MM.1S (cell line): ENCODE measurements around the gene ZCCHC7.

ENCODE experiments used
- DNase-seq: peaks from one replicate; pipeline ENCODE4 v3.0.0-alpha.2; 2015
- H2AFZ ChIP-seq: fragments of 300-600 bp; sonication (generic); 2 replicates; pipeline ENCODE4 v1.6.0; 2016; ENCODE audit warnings: antibody characterized with exemption, low read length
- H3F3A ChIP-seq: fragments of 300-600 bp; sonication (generic); 2 replicates; pipeline ENCODE4 v1.6.1; 2016; ENCODE audit warnings: mild to moderate bottlenecking, antibody characterized with exemption, low read length, moderate library complexity, mixed read lengths; ENCODE audit not compliant: insufficient read depth
- H3K27ac ChIP-seq: fragments of 300-600 bp; sonication (generic); 2 replicates; pipeline ENCODE4 v1.5.1; 2016; ENCODE audit warnings: mild to moderate bottlenecking, low read length
- H3K27me3 ChIP-seq: fragments of 300-600 bp; sonication (generic); replicated peaks from 2 replicates; pipeline ENCODE4 v1.6.0; 2016; ENCODE audit warnings: low read length; ENCODE audit not compliant: insufficient read depth
- H3K36me3 ChIP-seq: fragments of 300-600 bp; sonication (generic); replicated peaks from 2 replicates; pipeline ENCODE4 v1.6.1; 2016; ENCODE audit warnings: mild to moderate bottlenecking, low read length, mixed read lengths; ENCODE audit not compliant: insufficient read depth
- H3K4me1 ChIP-seq: fragments of 300-600 bp; sonication (generic); 2 replicates; pipeline ENCODE4 v1.6.1; 2016; ENCODE audit warnings: low read length, mixed read lengths
- H3K4me2 ChIP-seq: fragments of 300-600 bp; sonication (generic); 2 replicates; pipeline ENCODE4 v1.6.0; 2016; ENCODE audit warnings: low read depth, low read length
- H3K4me3 ChIP-seq: fragments of 300-600 bp; sonication (generic); 2 replicates; pipeline ENCODE4 v1.5.1; 2016; ENCODE audit warnings: low read length, mixed read lengths
- H3K79me2 ChIP-seq: fragments of 300-600 bp; sonication (generic); 2 replicates; pipeline ENCODE4 v1.6.1; 2016; ENCODE audit warnings: mixed run types, low read length, mixed read lengths
- H3K9ac ChIP-seq: fragments of 300-600 bp; sonication (generic); 2 replicates; pipeline ENCODE4 v1.6.1; 2016; ENCODE audit warnings: low read length, mixed read lengths
- H3K9me2 ChIP-seq: fragments of 300-600 bp; sonication (generic); replicated peaks from 2 replicates; pipeline ENCODE4 v1.6.1; 2016; ENCODE audit warnings: mild to moderate bottlenecking, low read length, mixed read lengths; ENCODE audit not compliant: insufficient read depth
- H3K9me3 ChIP-seq: fragments of 300-600 bp; sonication (generic); replicated peaks from 2 replicates; pipeline ENCODE4 v1.6.1; 2016; ENCODE audit warnings: mild to moderate bottlenecking, low read length, mixed read lengths; ENCODE audit not compliant: insufficient read depth
- H4K20me1 ChIP-seq: fragments of 300-600 bp; sonication (generic); 2 replicates; pipeline ENCODE4 v1.6.1; 2016; ENCODE audit warnings: mild to moderate bottlenecking, low read length, moderate library complexity, mixed read lengths; ENCODE audit not compliant: insufficient read depth
- EZH2 ChIP-seq: fragments of 300-600 bp; sonication (generic); optimal IDR thresholded peaks from 2 replicates; pipeline ENCODE3; 2017; ENCODE audit warnings: low read depth, mild to moderate bottlenecking, antibody characterized with exemption, low read length, mixed read lengths
- EZH2phosphoT487 ChIP-seq: fragments of 300-600 bp; sonication (generic); IDR thresholded peaks from 2 replicates; pipeline ENCODE4 v1.6.1; 2018; ENCODE audit warnings: antibody characterized with exemption, low read length
- TF ChIP-seq, protein P1 (sequence below): fragments of 300-600 bp; sonication (generic); IDR thresholded peaks from 2 replicates; pipeline ENCODE4 v1.5.1; 2016; ENCODE audit warnings: antibody characterized with exemption, low read length, mixed read lengths

ZCCHC7 gene

GRCh38 chr9:37209431-37210386 lies 89.3 kb downstream of the ZCCHC7 start:
- Histone ChIP-seq H2AFZ (no peak overlapping the region), H3K27ac (no peak overlapping the region), H3K27me3 (no peaks in the 10 kb centered on the region), H3K9me3 (no peaks in the 10 kb centered on the region), H3K4me1 (peaks cover 36% of the 10 kb centered on the region), H4K20me1 (no peaks in the 10 kb centered on the region), H3K36me3 (no peaks in the 10 kb centered on the region), H3K4me3 (no peak overlapping the region), H3K9ac (no peak overlapping the region), H3K4me2 (no peak overlapping the region; the same call in 1 of the 2 replicates), H3K79me2 (peaks cover 14% of the 10 kb centered on the region), H3K9me2 (no peaks in the 10 kb centered on the region), H3F3A (no peaks in the 10 kb centered on the region)
- TF ChIP-seq EZH2 (no peak), EZH2phosphoT487 (no peak)
- TF ChIP-seq, protein P1, sequence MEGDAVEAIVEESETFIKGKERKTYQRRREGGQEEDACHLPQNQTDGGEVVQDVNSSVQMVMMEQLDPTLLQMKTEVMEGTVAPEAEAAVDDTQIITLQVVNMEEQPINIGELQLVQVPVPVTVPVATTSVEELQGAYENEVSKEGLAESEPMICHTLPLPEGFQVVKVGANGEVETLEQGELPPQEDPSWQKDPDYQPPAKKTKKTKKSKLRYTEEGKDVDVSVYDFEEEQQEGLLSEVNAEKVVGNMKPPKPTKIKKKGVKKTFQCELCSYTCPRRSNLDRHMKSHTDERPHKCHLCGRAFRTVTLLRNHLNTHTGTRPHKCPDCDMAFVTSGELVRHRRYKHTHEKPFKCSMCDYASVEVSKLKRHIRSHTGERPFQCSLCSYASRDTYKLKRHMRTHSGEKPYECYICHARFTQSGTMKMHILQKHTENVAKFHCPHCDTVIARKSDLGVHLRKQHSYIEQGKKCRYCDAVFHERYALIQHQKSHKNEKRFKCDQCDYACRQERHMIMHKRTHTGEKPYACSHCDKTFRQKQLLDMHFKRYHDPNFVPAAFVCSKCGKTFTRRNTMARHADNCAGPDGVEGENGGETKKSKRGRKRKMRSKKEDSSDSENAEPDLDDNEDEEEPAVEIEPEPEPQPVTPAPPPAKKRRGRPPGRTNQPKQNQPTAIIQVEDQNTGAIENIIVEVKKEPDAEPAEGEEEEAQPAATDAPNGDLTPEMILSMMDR, result no peak
- no peak for DNase-seq

DNA sequence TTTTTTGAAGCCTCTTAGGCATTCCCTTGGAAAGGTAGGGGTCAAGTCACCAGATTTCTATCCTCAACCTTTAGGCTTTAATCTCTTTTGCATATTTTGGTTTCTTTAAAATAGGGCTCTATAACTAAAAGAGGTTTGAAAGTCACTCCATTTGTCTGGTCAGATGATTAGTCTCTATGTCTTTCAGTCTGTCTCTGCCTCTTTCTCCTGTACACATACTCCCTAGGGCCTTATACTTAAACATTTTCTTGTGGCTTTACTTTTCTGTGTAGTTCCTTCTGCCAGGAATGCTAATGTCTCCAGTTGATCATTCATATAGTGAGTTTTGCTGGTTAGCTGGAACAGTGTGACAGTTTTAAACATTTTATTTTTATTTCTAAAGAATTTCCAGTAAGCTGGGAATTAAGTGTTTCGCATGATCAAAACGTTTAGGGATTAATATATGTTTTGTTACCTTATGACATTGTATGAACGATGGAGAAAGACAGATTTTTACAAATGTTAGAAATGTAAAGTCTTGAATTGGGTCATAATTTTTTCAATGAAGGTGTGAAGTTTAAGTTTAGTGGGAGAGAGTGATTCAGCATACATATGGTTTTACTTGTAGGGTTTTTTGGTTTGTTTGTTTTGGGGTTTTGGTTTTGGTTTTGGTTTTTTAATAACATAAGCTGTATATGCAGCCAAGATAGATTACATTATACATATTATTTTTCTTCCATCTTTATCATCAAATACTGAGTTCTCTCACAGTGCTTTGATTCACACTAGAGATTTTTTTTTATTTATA lies 90.6 kb downstream of the ZCCHC7 start:
- H2AFZ ChIP-seq, result no peak overlapping the region
- H3K4me1 ChIP-seq, result peaks cover 36% of the 10 kb centered on the region
- no peaks in the 10 kb centered on the region for H3K36me3 ChIP-seq
- H3K27me3 ChIP-seq, result no peaks in the 10 kb centered on the region
- H3K9me3 ChIP-seq, result no peaks in the 10 kb centered on the region
- H3K9me2 ChIP-seq, result no peaks in the 10 kb centered on the region
- TF ChIP-seq EZH2phosphoT487 (no peak), EZH2 (no peak)
- TF ChIP-seq, protein P1, result no peak
- no peaks in the 10 kb centered on the region for H3F3A ChIP-seq
- no peaks in the 10 kb centered on the region for H4K20me1 ChIP-seq
- H3K9ac ChIP-seq, result no peak overlapping the region
- peak overlapping the region; percentile 28; the same call in 1 of the 2 replicates for H3K4me2 ChIP-seq
- H3K79me2 ChIP-seq, result peaks cover 14% of the 10 kb centered on the region
- no peak overlapping the region for H3K27ac ChIP-seq
- DNase-seq, result peak; percentile 52
- H3K4me3 ChIP-seq, result no peak overlapping the region

- TF ChIP-seq EZH2 (no peak), EZH2phosphoT487 (no peak)
- no peak overlapping the region for H3K4me2 ChIP-seq
- no peaks in the 10 kb centered on the region for H3K9me3 ChIP-seq
- no peak overlapping the region for H2AFZ ChIP-seq
- no peak overlapping the region for H3K4me3 ChIP-seq
- no peaks in the 10 kb centered on the region for H4K20me1 ChIP-seq
- H3F3A ChIP-seq, result no peaks in the 10 kb centered on the region
- peaks cover 30% of the 10 kb centered on the region for H3K4me1 ChIP-seq
- H3K36me3 ChIP-seq, result no peaks in the 10 kb centered on the region
- DNase-seq, result no peak
- H3K9me2 ChIP-seq, result no peaks in the 10 kb centered on the region
- H3K9ac ChIP-seq, result no peak overlapping the region
- H3K79me2 ChIP-seq, result peaks cover 4% of the 10 kb centered on the region; the same call in 1 of the 2 replicates
- no peak overlapping the region for H3K27ac ChIP-seq
- H3K27me3 ChIP-seq, result no peaks in the 10 kb centered on the region
These were observed 92.1 kb downstream of the ZCCHC7 start for GRCh38 chr9:37212435-37212834.
